ENCODE measurements around the gene ANKFY1. TPM values are rescaled to one million over a fixed set of nuclear protein-coding genes. Genes with fewer than 3 reads are reported as not detected.

The ANKFY1 gene
- total and polyA plus RNA-seq, 7 donors = 6.0 to 68.0 (median 52.6) TPM

DNA sequence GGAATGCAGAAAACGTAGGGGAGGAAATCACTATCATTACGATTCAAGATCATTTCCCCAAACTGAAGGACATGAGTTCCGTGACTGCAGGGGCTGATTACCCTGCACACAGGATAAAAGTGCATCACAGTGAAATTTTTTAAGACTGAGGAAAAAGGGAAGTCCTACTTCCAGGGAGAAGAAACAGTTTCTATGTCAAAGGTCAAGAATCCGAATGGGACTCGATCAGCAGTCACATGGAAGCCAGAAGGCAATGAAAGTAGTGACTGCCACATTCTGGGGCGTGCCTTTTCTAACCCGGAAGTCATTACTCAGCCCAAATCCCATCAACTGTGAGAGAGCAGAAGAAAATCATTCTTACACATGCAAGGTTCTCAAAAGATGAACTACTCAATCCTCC lies 133.1 kb downstream of the ANKFY1 start:
- H3K4me1 ChIP-seq = peaks cover 0 to 28% (median 20%) of the 10 kb centered on the region in 4 donors
- intact Hi-C loops (cut with DNase I) = no loop called here
- no peaks in the 10 kb centered on the region for H3K9me3 ChIP-seq
- TF ChIP-seq, protein P1, sequence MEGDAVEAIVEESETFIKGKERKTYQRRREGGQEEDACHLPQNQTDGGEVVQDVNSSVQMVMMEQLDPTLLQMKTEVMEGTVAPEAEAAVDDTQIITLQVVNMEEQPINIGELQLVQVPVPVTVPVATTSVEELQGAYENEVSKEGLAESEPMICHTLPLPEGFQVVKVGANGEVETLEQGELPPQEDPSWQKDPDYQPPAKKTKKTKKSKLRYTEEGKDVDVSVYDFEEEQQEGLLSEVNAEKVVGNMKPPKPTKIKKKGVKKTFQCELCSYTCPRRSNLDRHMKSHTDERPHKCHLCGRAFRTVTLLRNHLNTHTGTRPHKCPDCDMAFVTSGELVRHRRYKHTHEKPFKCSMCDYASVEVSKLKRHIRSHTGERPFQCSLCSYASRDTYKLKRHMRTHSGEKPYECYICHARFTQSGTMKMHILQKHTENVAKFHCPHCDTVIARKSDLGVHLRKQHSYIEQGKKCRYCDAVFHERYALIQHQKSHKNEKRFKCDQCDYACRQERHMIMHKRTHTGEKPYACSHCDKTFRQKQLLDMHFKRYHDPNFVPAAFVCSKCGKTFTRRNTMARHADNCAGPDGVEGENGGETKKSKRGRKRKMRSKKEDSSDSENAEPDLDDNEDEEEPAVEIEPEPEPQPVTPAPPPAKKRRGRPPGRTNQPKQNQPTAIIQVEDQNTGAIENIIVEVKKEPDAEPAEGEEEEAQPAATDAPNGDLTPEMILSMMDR (IDR thresholded peaks at IDR 0.05) = no peak
- TF ChIP-seq POLR2A (IDR thresholded peaks at IDR 0.05) (no peak), POLR2AphosphoS5 (IDR thresholded peaks at IDR 0.05) (peak in 1 of 4 donors; percentile 8), EP300 (IDR thresholded peaks at IDR 0.05) (no peak)
- H3K27ac ChIP-seq = peak overlapping the region in 2 of 4 donors; percentile 12 to 69
- 38 to 58% methylated on average over 7 of the region's 7 CpGs for WGBS, 2 donors
- no peaks in the 10 kb centered on the region for H3K27me3 ChIP-seq
- DNase-seq = peak; percentile 64
- no peaks in the 10 kb centered on the region for H3K36me3 ChIP-seq
- H3K4me3 ChIP-seq = no peak overlapping the region

DNA sequence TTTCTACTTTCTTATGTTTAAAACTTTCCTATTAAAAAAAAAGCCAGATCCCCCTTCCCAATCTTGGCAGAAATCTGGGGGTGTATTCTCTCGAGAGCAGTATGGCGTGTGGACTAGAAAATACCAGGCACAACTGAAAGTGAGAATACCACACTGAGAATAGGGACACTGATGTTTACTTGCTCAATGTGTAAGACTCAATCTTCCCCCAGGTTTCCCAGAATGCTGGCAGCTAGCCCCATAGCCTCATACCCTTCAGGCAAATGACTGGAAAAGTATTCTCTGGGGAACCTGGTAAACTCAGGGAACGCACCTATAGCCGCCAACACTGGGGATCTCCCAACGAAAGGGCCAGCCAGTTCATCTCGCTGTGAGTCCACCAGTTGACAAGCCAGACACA lies 136.2 kb downstream of the ANKFY1 start:
- Histone ChIP-seq H3K27me3 (no peaks in the 10 kb centered on the region), H3K9me3 (no peaks in the 10 kb centered on the region), H3K27ac (no peak overlapping the region), H3K4me3 (no peak overlapping the region), H3K4me1 (peaks cover 0 to 17% (median 6%) of the 10 kb centered on the region in 4 donors), H3K36me3 (peaks cover 0 to 14% (median 11%) of the 10 kb centered on the region in 4 donors)
- intact Hi-C loops (cut with DNase I) = no loop called here
- DNase-seq = no peak
- TF ChIP-seq POLR2AphosphoS5 (IDR thresholded peaks at IDR 0.05) (no peak), EP300 (IDR thresholded peaks at IDR 0.05) (no peak), POLR2A (IDR thresholded peaks at IDR 0.05) (no peak)
- TF ChIP-seq, protein P1 (IDR thresholded peaks at IDR 0.05) = no peak
- WGBS, 2 donors = 78 to 94% methylated on average over 6 of the region's 6 CpGs

DNA sequence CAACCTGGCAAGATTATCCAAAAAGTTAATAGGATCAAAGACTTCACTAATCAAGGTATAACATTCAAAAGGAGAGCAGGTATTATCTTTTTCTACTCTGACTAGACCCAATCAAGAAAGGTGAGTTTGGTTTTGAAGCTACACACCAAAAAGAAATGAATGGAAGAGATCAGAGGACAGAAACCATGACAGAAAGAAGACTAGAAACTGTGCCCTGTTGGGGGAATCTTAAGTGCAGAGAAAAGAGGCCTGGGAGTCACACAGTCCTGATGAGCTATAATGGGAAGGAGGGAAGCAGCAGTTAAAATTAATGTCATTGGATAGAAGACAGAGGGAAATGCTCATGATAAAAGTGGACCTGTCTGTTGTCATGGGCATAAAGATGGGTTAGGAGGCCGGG lies 138.2 kb downstream of the ANKFY1 start:
- intact Hi-C loops (cut with DNase I) = no loop called here
- TF ChIP-seq POLR2A (IDR thresholded peaks at IDR 0.05) (no peak), EP300 (IDR thresholded peaks at IDR 0.05) (no peak), POLR2AphosphoS5 (IDR thresholded peaks at IDR 0.05) (no peak)
- TF ChIP-seq, protein P1 (IDR thresholded peaks at IDR 0.05) = no peak

DNA sequence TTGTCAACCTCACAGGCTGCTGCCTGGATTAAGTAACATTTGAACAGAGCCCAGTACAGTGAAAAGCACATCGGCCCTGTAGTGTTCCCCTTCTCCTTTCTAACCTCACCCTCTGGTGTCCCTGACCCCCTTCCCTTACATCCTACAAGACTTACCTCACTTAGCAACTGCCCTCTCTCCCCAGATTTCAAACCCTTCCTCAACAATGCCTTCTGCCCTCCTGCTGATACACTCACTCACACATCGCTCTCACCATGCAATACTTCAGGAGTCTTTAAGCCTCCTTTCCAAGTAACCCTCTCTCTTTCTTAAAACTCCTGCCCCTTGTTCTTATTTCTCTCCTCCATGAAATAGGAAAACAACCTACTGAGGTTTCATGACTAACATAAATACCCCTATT lies 138.8 kb downstream of the ANKFY1 start:
- intact Hi-C loops (cut with DNase I) = no loop called here
- Histone ChIP-seq H3K4me1 (peaks cover 0 to 7% (median 6%) of the 10 kb centered on the region in 4 donors), H3K36me3 (peaks cover 0 to 40% (median 18%) of the 10 kb centered on the region in 4 donors), H3K27ac (no peak overlapping the region), H3K27me3 (no peaks in the 10 kb centered on the region), H3K4me3 (no peak overlapping the region), H3K9me3 (no peaks in the 10 kb centered on the region)
- 96 to 97% methylated on average over 2 of the region's 2 CpGs for WGBS, 2 donors
- DNase-seq = no peak
- TF ChIP-seq POLR2A (IDR thresholded peaks at IDR 0.05) (no peak), POLR2AphosphoS5 (IDR thresholded peaks at IDR 0.05) (no peak), EP300 (IDR thresholded peaks at IDR 0.05) (no peak)
- TF ChIP-seq, protein P1 (IDR thresholded peaks at IDR 0.05) = no peak

More for the DNA sequence above, 138.2 kb downstream of the ANKFY1 start:
- no peaks in the 10 kb centered on the region for H3K27me3 ChIP-seq
- peaks cover 0 to 34% (median 18%) of the 10 kb centered on the region in 4 donors for H3K36me3 ChIP-seq
- peaks cover 0 to 7% (median 6%) of the 10 kb centered on the region in 4 donors for H3K4me1 ChIP-seq
- H3K4me3 ChIP-seq = no peak overlapping the region
- WGBS, 2 donors = 94 to 95% methylated on average over 1 of the region's 1 CpG
- no peak for DNase-seq
- no peak overlapping the region for H3K27ac ChIP-seq
- H3K9me3 ChIP-seq = no peaks in the 10 kb centered on the region

DNA sequence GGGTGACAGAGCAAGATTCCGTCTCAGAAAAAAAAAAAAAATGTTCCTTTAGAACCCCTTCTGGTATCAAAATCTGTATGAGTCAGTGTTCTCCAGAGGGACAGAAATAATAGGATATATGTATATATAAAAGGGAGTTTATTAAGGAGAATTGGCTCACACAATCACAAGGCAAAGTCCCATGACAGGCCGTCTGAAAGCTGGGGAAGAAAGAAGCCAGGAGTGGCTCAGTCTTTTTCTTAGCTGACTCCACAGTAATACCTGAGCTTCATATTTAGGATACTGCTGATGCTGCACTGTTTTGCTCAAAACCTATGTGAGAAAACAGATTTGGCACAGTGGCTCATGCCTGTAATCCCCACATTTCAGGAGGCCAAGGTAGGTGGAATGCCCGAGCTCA lies 143.4 kb downstream of the ANKFY1 start:
- no peak overlapping the region for H3K4me3 ChIP-seq
- TF ChIP-seq, protein P1 (IDR thresholded peaks at IDR 0.05) = no peak
- TF ChIP-seq POLR2AphosphoS5 (IDR thresholded peaks at IDR 0.05) (no peak), POLR2A (IDR thresholded peaks at IDR 0.05) (no peak), EP300 (IDR thresholded peaks at IDR 0.05) (no peak)
- peak overlapping the region in 1 of 4 donors; percentile 66 for H3K27ac ChIP-seq
- peaks cover 0 to 82% (median 24%) of the 10 kb centered on the region in 4 donors for H3K36me3 ChIP-seq
- no peaks in the 10 kb centered on the region for H3K27me3 ChIP-seq
- intact Hi-C loops (cut with DNase I) = no loop called here
- H3K9me3 ChIP-seq = no peaks in the 10 kb centered on the region
- no peaks in the 10 kb centered on the region for H3K4me1 ChIP-seq
- DNase-seq = no peak
- WGBS, 2 donors = 82 to 86% methylated on average over 3 of the region's 3 CpGs
